ENCODE measurements around the gene TIMP2.

Gene TIMP2

DNA sequence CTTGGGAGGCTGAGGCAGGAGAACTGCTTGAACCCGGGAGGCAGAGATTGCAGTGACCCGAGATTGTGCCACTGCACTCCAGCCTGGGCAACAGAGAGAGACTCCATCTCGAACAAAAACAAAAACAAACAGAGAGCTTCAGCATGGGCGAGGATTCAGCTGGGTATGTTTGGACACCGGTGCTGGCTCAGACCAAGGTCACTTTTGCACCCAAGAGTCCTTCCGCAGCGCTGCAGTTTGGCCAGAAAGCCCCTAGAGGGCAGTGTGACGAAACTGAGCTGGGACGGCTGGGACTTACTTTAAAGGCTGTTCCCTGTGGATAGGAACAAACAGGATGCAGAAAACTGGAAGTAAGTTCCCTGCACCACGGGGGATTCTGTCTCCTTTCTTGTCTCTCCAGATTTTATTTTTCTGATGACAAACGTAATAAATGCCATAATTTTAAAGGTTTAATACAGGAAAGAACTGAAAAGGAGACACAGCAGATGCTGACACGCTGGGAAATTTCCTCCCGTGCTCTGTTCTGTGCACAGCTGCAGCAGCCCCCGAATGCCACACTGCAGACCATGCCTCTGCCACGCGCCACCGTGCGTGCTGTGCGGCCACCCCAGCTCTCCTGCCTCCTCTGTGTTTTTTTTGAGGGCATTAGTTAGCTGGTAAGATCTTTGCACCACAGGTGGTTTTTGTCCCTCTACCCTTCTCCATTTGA, 59.4 kb downstream of the TIMP2 start:
- DNase-seq (ENCODE audit: low spot score), result peak; percentile 78

DNA sequence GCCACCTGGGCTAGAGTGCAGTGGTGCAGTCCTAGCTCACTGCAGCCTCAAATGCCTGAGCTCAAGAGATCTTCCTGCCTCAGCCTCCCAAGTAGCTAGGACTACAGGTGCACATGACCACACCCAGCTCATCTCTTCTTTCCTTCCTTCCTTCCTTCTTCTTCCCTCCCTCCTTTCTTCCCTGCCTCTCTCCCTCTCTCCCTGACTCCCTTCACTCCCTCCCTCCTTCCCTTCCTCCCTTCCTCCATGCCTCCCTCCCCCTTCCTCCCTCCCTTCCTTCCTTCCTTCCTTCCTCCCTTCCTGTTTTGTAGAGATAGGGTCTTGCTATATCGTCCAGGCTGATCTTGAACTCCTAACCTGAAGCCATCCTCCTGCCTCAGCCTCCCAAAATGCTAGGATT, 61.1 kb downstream of the TIMP2 start:
- DNase-seq (ENCODE audit: low spot score), result no peak

DNA sequence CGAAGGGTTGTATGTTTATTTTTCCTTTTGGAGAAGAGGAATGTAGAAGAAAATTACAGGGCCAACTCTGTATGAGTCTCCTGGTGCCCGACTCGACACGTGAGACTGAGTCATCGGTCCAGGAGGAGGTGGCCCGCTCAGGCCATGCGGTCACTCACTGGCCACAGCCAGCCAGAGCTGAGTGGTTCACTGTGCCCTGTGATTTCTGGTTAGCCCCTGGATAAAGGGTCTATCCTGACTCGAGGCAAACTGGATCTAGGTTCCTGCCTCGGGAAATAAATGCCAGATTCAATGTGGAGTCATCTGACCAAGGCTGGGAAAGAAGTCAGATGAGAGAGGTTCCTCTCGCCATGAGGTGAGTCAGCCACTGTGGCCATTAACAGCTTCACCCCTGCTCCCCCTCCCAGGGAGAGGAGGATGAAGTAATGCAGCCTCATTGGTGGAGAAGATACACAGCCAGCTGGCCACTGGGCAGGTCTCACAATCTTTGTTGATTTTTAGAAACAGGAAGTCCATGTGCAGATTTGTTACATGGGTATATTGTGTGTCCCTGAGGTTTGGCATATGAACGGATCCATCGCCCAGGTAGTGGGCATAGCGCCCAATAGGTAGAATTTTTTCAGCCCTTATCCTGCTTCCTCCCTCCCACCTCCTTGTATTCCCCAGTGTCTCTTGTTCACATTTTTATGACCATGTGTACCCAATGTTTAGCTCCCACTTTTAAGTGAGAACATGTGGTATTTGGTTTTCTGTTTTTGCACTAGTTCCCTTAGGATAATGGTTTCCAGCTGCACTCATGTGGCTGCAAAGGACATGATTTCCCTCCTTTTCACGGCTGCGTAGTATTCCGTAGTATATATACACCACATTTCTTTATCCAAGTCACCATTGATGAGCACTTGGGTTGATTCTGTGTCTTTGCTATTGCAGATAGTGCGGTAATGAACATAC, 62.8 kb downstream of the TIMP2 start:
- peak; percentile 95 for DNase-seq (ENCODE audit: low spot score)

DNA sequence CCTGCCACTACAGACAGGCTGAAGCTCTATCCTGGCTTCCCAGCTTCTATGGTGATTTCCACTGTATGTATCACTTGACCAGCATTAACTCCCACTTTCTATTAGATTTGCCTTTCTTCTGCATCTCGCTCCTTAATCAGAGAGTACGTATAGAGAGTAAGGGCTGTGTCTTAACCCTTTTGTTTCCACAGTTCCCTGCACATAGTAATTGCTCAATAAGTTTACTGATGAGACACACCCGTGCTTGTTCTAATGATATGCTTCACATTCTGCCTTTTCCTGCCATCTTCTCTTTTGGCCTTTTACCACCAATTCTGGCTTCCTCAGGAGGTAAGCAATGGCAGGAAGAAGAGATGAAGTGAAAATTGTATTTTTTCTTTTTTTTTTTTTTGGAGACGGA, 64.0 kb downstream of the TIMP2 start:
- DNase-seq (ENCODE audit: low spot score), result no peak

DNA sequence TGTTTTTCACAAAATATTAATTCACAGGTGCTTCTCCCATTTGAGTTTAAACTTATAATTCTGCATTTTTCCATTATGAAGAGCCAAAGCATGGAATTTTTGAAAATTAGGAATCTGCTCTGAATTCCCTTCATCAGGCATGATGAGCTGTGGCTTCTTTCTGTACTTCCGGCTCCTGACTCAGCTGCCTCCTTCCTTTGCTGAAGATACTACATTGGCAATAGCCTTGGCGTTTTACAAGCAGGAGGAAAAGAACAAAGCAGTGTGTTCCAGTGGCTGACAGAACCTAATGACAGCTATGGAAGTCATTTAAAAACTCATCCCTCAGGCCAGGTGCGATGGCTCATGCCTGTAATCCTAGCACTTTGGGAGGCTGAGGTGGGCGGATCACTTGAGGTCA, 66.1 kb downstream of the TIMP2 start:
- peak; percentile 51 for DNase-seq (ENCODE audit: low spot score)

DNA sequence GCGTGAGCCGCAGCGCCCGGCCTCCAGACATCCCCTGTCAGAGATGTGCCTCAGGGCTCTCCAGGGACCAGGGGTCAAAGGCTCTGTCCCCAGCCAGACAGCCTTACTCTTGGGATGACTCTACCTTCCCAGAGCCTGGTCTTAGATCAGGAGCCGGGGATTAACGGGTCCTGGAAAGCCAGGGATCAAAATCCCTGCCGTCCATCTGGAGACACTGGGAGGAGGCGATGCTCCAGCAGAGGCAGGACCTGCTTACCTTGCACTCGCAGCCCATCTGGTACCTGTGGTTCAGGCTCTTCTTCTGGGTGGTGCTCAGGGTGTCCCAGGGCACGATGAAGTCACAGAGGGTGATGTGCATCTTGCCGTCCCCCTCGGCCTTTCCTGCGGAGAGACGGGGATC, 67.9 kb downstream of the TIMP2 start:
- DNase-seq (ENCODE audit: low spot score), result no peak

DNA sequence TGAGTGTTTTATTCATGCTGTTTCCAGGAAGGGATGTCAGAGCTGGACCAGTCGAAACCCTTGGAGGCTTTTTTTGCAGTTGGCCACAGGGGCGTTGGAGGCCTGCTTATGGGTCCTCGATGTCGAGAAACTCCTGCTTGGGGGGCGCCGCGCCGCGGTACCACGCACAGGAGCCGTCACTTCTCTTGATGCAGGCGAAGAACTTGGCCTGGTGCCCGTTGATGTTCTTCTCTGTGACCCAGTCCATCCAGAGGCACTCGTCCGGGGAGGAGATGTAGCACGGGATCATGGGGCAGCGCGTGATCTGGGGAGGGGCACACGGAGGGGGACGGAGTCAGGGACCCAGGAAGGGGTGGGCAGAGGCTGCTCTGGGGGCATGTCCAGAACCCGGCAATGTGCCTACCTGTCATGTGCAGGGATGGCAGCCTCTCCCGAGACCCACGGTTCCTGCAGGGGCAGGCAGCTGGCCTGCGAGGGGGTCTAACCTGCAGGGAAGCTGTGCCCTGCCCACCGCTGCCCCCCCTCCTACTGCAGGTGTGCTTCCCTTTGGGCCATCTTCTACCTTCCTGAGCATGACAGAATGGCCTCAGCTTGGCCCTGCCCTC, 69.5 kb downstream of the TIMP2 start:
- DNase-seq (ENCODE audit: low spot score), result no peak

DNA sequence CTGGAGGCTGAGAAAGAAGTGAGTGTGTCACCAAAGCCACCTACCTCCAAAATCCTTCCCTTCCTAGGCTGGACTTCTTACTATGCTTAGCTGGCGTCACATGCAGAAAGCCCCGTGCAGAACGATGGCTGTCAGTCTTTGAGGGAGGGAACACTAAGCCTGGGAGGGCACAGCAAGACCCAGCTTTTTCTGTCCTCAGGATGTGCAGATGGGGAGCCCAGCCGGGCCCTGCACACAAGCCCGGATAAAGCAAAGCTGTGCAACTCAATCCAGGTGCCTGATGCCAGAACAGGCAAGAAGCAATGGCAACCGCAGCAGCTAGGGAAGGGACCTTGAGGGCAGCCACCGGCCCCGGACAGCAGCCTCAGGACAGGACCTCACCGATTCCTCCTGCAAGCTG, 70.7 kb downstream of the TIMP2 start:
- DNase-seq (ENCODE audit: low spot score), result no peak

DNA sequence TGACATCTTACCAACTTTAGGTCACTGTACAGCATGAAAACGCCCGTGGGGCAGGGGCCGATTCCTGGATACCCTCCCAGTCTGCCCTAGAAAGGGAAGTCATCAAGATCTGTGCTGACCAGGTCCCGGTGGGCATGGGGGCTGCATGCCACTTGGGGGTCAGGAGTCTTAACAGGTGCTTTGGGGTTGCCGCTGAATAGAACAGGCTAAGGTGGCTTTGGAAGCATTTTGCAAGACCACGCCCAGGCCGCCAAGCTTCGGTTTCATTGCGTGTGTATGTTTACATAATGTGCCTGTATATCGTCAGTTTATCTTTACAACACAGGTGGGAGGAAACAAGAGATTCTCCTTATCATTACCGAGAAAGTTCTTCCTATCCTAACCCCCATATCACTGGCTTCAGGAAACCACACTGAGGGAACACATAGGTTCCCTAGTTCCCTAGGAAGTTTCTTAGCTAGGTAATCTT, 71.2 kb downstream of the TIMP2 start:
- no peak for DNase-seq (ENCODE audit: low spot score)

DNA sequence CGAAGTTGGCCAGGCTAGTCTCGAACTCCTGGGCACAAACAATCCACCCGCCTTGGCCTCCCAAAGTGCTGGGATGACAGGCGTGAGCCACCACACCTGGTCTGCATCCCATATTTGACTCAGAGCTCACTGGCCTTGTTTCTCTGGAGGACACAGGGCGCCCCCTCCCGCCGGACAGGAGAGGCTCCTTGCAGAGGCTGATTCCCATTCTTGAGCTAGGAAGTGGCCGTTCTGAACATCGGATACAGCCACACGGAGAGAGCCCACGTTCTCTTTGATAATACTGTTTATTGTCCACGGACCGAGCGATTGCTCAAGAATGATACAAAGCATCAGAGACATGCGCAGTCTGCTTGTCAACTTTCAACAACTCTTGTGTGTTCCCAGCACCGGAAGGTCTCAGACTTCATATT, 72.5 kb downstream of the TIMP2 start:
- peak; percentile 30 for DNase-seq (ENCODE audit: low spot score)

DNA sequence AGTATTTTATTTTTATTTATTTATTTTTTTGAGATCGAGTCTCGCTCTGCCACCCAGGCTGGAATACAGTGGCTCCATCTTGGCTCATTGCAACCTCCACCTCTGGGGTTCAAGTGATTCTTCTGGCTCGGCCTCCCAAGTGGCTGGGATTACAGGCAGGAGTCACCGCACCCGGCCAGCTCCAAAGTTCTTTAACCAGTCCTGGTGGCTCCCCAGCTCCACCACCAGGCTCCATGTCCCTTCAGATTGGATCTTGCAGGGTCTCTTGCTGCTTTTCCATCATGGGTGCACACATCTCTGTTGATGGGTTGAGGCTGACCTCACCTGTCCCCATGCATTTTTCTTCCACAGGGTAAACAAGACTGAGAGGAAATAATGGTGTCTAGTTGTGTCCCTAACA, 76.2 kb downstream of the TIMP2 start:
- DNase-seq (ENCODE audit: low spot score), result no peak

DNA sequence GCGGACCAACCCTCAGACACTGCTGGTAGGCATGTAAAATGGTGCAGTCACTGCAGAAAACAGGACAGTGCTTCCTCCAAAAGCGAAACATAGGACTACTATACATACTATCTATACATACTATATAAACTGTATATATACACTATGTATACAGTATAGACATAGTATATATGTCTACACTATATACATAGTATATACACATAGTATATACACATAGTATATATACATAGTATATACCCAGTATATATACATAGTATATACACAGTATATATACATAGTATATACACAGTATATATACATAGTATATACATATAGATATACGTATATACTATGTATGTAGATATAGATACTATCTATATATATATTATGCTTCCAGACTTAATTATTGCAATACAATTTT, 78.1 kb downstream of the TIMP2 start:
- DNase-seq (ENCODE audit: low spot score), result no peak

DNA sequence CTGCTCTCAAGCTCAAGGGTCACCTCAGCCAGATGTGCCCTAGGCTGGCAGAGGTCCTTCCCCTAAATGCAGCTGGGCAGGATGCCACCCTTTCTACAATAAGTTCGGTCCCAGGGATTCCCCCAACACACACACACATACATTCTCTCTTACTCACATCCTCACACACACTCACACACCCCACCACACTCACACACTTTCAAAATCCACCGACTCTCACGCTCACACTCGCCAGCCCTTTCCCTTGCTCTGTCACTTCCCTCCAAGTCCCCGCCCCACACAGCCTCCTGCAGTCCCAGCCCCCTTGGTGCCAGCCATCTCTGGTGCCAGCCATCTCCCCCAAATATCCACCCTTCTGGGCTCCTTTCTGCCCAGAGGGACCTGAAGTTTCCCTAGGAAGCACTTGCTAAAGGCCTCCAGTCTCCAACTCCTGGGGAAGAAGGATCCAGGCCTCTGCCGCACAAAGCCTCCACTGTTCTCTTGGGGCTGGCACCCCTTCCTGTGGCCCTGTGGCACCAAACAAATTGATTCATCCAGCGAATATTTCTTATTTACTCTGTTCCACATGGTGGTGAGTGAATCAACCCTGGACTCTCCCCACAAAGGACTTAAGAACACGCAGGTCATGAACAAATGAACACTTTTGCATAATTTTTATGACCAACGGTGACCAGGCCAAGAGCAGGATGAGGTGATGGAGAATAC, 80.7 kb downstream of the TIMP2 start:
- no peak for DNase-seq (ENCODE audit: low spot score)

DNA sequence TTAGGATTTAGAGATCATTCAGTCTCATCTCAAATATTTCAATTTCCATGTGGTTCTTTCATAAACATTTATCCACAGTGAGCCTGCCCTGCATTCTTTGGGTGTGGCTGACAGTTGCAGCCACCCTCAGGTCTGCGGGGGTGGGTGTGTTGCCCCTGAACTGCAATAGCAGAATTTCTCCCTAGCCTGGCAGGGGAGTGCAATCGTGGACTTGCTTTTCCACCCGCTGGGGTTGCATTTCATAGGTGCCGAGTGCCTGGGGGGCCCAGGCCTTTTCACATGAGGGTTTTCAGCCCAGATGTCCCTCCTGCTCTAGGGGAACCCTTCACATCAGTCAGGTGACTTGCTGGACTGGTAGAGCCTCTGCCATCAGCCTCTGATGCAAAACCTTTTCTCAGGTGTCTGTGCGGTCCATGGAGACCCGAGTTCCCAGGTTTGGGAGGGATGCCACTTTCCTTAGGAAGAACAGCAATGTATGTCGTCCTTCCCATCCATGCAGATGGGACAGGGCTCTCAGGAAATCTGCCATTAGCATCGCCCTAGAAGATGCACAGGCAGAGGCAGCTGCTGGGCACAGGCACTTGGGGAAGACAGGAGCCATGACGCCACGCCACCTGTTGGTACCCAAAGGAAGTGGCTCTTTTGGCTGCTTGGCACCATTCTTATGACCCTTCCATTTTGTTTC, 82.2 kb downstream of the TIMP2 start:
- DNase-seq (ENCODE audit: low spot score), result peak; percentile 69

DNA sequence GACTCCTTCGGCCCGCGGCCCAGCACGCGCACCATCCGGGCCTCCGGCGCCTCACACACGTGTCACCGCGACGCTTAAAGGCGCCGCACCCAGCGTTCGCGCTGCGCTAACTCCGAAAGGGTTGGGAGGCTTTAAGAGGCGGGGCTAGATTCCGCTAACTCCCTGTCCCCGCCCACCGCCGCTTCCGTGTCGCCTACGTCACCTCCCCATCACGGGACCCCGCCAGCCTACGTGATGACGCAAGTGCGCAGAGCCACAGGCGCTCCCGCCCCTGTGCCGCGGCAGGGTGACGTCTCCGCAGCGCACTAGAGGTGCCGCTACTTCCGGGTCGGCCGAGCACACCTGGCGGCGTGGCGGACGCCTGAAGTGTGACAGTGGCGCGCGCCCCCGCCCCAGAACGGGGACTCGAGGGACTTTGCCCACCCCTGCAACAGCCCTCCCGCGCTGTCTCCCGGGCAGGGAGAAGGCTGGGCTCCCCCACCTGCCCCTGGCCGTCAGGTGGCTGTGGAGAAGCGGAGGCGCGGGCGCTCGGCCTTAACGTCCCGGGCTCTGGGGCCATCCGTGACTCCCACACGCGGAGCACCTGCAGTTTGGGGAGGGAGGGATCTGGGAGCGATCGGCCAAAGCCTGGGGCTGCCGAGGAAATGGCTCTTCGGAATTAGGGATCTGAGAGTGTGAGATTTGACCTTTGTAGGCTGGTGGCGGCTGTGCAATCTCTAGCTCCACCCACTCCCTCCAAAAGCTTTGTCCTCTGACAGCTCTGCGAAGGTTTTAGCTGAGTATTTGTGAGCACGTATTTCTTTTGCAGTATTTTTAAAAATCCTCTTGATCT, 84.2 kb downstream of the TIMP2 start, which contains the start of gene USP36:
TSS of gene USP36 (minus strand) at position 35 of the 832 bp plus-strand sequence. CDS start 4,451 bp downstream, outside the sequence.
- peak; percentile 98 for DNase-seq (ENCODE audit: low spot score)

DNA sequence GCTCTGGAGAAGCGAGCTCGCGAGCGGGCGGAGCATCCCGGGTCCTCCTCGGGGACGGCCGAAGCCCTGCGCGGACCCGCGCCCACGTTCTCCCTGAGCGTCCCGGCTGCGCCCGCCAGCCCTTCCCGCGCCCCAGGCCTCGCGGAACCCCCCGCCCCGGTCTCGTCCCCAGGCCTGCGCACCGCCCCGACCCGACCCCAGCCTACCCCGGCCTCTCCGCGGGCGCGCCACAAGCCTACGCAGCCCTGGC, 84.7 kb downstream of the TIMP2 start:
- no peak for DNase-seq (ENCODE audit: low spot score)

DNA sequence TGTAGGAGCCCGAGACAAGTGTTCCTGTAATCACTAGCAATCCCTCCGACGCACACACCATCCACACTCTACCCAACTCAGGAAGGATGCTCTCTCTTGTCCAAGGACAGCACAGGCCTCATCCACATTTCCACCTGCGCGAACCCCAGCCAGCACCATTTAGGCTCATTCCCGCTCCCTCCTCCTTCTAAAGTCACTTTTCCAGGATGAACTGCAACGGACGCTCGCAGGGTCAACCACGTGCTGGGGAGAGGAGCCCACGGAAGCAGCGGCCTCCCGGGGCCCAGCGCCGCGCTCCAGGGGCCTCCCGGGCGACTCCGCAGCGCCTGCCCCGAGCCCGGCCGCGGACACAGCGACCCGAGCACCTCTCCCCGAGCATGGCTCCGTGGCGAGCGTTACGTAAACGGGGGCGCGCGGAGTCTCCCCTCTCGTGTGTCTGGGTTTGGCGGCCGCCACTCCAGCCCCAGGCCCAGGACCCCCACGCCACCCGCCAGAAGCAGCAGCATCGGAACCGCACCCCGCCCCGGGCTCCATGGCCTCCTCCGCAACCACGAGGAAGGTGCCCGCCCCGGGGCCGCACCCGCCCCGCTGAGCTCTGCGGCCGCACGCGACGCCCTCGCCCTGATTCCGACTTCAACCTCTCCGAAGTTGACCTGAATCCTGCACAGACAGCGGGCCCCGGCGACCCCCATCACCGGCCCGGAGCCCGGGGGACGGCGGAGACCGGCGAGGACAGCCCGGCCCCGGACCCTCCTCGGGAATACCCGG, 85.2 kb downstream of the TIMP2 start:
- DNase-seq (ENCODE audit: low spot score), result peak; percentile 42

DNA sequence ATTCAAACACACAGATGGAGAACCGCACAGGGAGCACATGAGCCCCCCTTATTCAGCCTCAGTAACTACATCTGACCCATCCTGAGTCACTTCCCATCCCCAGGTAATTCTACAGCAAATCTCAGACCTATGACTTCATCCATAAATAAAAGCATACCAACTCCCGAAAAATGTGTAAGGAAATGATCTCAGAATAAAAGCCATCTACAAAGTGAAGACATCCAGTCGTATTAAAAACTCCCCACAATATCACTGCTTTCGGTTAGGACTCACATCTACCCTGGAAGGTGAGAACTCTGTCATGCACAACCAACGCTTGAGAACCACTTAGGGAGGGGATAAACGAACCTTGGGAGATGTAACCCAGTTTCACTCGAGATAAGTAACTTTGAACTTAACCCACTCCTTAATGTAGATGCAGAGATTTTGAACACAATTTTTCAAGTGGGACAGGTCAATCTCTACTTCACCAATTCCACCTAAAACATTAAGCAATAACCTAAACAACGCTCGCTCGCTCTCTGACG, 85.9 kb downstream of the TIMP2 start:
- peak; percentile 91 for DNase-seq (ENCODE audit: low spot score)

DNA sequence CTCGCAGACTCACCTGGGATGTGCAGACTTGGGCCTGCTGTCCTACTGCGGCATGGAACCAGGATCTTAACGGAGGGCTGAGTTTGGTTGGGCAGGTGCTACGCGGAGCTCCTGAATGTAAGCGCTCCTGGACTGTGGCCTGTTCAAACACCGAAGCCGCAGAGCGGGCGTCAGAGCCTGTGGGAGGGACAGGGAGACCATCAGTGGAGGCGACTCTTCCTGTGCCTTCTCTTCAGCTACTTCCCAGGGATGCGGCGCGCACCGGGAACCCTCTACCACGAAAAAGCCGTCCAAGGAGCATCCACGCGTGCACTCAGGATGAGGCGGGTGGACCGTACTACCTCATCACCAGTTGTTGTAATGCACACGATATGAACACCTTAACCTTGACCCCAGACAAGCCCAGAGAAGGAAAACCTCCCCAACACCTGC, 86.6 kb downstream of the TIMP2 start:
- DNase-seq (ENCODE audit: low spot score), result no peak

All from RKO (cell line).